Thoracic aorta (tissue), 2 donors: ENCODE results near the gene CCNT2. TPM values are rescaled to one million over a fixed set of nuclear protein-coding genes. Genes with fewer than 3 reads are reported as not detected.

Experiments
- ATAC-seq: fragments of 150-250 bp; one replicate; pipeline ENCODE4 v1.8.0; 2017; ENCODE audit warnings: low read depth; ENCODE audit not compliant: insufficient number of reproducible peaks, low FRiP score
- DNase-seq: peaks from one replicate; pipeline ENCODE4 v3.0.0-alpha.2; 2020; ENCODE audit warnings: low spot score
- H3K27ac ChIP-seq, 2 donors: fragments of 200-600 bp; sonication (generic); 1 replicate in 1 of 2; 2 replicates in 1 of 2; pipeline ENCODE4 v1.5.1; 2016; ENCODE audit warnings: mild to moderate bottlenecking in 2 of 2, moderate library complexity in 2 of 2
- H3K27me3 ChIP-seq: fragments of 200-600 bp; sonication (generic); replicated peaks from 2 replicates; pipeline ENCODE4 v1.6.0; 2016; ENCODE audit warnings: mild to moderate bottlenecking; ENCODE audit not compliant: insufficient read depth
- H3K36me3 ChIP-seq: fragments of 200-600 bp; sonication (generic); one replicate; pipeline ENCODE4 v1.5.1; 2016
- H3K4me1 ChIP-seq, 2 donors: fragments of 200-600 bp; sonication (generic); 1 replicate in 1 of 2; 2 replicates in 1 of 2; pipeline versions ENCODE4 v1.5.1 to v1.6.0; 2016; ENCODE audit warnings: low read depth in 2 of 2, mild to moderate bottlenecking in 1 of 2; ENCODE audit not compliant: control insufficient read depth in 1 of 2
- H3K4me3 ChIP-seq: fragments of 200-600 bp; sonication (generic); 2 replicates; pipeline ENCODE4 v1.5.1; 2016; ENCODE audit warnings: mild to moderate bottlenecking
- H3K9me3 ChIP-seq: fragments of 200-600 bp; sonication (generic); 2 replicates; pipeline ENCODE4 v1.5.1; 2016
- total RNA-seq, 2 donors: library from RNA; depleted of rRNA; stranded (reverse); fragments of >200 nt; gene quantifications; one replicate each; pipeline versions ENCODE4 v1.1.0 to v1.2.3, GENCODE V29; 2016
- TF ChIP-seq, protein P1 (sequence below): fragments of 200-600 bp; sonication (generic); IDR thresholded peaks from one replicate; pipeline ENCODE4 v1.5.1; 2019; ENCODE audit warnings: antibody characterized with exemption

Gene CCNT2
- total RNA-seq, 2 donors from 2014 or later, result 49.6 to 52.4 TPM

DNA sequence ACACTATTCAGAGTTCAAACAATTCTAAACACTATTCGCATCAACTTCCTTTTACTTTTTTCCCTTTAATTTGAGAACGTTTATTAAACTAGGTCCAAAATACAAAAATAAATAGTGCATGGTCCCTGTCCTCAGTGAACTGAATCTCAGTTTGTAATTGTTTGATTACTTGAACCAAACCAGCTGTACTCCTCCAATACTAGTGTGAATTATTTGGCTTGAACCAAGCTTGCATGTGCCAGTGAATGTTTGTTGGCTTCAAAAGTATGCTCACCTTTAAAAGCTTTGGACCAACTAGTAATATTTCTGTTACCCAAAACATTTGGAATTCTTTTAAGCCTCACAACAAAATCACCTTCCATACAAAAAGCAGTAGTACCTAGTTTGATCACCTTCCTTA is 15.5 kb downstream of the CCNT2 start:
- Histone ChIP-seq H3K36me3 (peaks cover 4% of the 10 kb centered on the region), H3K9me3 (no peaks in the 10 kb centered on the region), H3K27ac (no peak overlapping the region), H3K27me3 (no peaks in the 10 kb centered on the region), H3K4me1 (peaks cover 26 to 33% of the 10 kb centered on the region in 2 donors), H3K4me3 (no peak overlapping the region)
- DNase-seq, result no peak
- TF ChIP-seq, protein P1, sequence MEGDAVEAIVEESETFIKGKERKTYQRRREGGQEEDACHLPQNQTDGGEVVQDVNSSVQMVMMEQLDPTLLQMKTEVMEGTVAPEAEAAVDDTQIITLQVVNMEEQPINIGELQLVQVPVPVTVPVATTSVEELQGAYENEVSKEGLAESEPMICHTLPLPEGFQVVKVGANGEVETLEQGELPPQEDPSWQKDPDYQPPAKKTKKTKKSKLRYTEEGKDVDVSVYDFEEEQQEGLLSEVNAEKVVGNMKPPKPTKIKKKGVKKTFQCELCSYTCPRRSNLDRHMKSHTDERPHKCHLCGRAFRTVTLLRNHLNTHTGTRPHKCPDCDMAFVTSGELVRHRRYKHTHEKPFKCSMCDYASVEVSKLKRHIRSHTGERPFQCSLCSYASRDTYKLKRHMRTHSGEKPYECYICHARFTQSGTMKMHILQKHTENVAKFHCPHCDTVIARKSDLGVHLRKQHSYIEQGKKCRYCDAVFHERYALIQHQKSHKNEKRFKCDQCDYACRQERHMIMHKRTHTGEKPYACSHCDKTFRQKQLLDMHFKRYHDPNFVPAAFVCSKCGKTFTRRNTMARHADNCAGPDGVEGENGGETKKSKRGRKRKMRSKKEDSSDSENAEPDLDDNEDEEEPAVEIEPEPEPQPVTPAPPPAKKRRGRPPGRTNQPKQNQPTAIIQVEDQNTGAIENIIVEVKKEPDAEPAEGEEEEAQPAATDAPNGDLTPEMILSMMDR, result no peak
- no peak for ATAC-seq

DNA sequence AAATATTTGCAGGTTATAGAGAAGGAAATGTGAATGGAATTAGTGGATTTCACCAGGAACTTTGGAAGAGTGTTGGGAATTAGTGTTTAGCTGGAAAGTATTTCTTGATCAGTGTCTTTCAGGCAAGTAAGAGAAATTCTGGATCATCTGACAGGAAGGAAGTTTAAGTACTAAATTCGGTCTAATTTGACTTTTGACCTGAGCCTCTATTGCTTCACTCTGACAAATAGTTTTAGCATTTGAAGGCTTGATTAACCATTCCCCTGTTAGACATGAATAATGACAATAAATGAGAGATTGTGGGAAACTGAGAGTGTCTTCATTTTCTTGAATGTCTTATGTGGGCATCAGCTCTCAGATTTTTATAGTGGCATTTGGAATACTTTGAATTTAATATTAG is 16.0 kb downstream of the CCNT2 start:
- Histone ChIP-seq H3K27ac (no peak overlapping the region), H3K9me3 (no peaks in the 10 kb centered on the region), H3K36me3 (peaks cover 4% of the 10 kb centered on the region), H3K27me3 (no peaks in the 10 kb centered on the region), H3K4me1 (peaks cover 26 to 33% of the 10 kb centered on the region in 2 donors), H3K4me3 (no peak overlapping the region)
- no peak for ATAC-seq
- no peak for DNase-seq
- TF ChIP-seq, protein P1, result no peak

- Histone ChIP-seq H3K9me3 (no peaks in the 10 kb centered on the region), H3K27ac (no peak overlapping the region), H3K36me3 (peaks cover 9% of the 10 kb centered on the region), H3K4me1 (peaks cover 26 to 33% of the 10 kb centered on the region in 2 donors), H3K4me3 (no peak overlapping the region), H3K27me3 (no peaks in the 10 kb centered on the region)
- ATAC-seq (no peak), DNase-seq (no peak)
- TF ChIP-seq, protein P1, result no peak
These were observed 18.1 kb downstream of the CCNT2 start for GRCh38 chr2:134936691-134937090.

DNA sequence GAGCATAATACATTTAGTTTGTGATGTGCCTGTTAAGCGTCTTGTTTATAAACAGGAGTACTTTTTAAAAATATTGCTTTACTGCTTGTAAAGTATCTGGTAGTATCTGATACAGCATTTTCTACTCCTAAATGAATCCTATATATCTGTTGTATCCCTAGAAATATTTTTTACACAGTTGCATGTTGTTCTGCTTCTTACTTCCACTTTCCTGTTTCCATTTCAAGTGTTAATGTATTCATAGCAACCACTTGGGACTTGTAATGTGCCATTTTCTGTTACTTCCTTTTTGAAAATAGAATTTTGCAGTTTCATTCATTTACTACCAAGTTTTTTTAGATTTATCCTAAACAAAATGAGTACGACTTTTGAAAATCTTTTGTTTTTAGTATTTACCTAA is 24.9 kb downstream of the CCNT2 start:
- no peak overlapping the region for H3K27ac ChIP-seq
- DNase-seq (no peak), ATAC-seq (no peak)
- H3K9me3 ChIP-seq, result no peaks in the 10 kb centered on the region
- H3K4me3 ChIP-seq, result no peak overlapping the region
- H3K36me3 ChIP-seq, result peaks cover 13% of the 10 kb centered on the region
- TF ChIP-seq, protein P1, result no peak
- no peaks in the 10 kb centered on the region for H3K27me3 ChIP-seq
- H3K4me1 ChIP-seq, result no peaks in the 10 kb centered on the region

DNA sequence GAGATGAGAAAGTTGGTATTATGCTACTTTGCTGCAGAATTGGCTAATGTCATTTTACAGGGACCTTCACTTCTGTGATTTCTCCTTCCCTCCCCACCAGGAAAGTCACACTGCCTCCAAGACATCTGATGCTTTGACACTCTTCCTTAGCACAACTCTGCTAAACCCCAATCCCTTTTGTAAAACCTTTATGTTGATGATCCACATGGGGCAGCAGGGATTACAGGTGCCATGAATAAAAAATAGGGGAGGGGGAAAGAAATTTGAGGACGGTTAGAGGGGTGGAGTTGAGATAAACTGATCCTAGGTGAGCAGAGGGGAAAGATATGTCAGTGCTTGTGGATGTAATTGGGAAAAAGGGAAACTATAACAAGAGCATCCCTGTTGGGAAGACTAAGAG is 26.4 kb downstream of the CCNT2 start:
- TF ChIP-seq, protein P1, result no peak
- H3K27ac ChIP-seq, result no peak overlapping the region
- ATAC-seq (no peak), DNase-seq (no peak)
- no peaks in the 10 kb centered on the region for H3K9me3 ChIP-seq
- no peaks in the 10 kb centered on the region for H3K4me1 ChIP-seq
- H3K4me3 ChIP-seq, result no peak overlapping the region
- H3K27me3 ChIP-seq, result no peaks in the 10 kb centered on the region
- H3K36me3 ChIP-seq, result peaks cover 19% of the 10 kb centered on the region
